ENCODE measurements around the gene ACTR1A. TPM values are rescaled to one million over a fixed set of nuclear protein-coding genes. Genes with fewer than 3 reads are reported as not detected.
A peak's percentile ranks its signal among the peaks of the same experiment; 100 is the strongest.

The ACTR1A gene
- total RNA-seq, 1 donor from 2014 or later, result 88.0 TPM

- no peak for ATAC-seq
- no peak for TF ChIP-seq CTCF (IDR thresholded peaks at IDR 0.05)
- no peak for DNase-seq
- Histone ChIP-seq H3K9me3 (no peaks in the 10 kb centered on the region), H3K27me3 (ENCODE audit: low read depth) (no peaks in the 10 kb centered on the region), H3K4me1 (peaks cover 3% of the 10 kb centered on the region), H3K36me3 (peaks cover 58% of the 10 kb centered on the region), H3K27ac (no peak overlapping the region), H3K4me3 (no peak overlapping the region)
- intact Hi-C loops (cut with DNase I), result no loop called here
These were observed 12.2 kb upstream of the ACTR1A start for GRCh38 chr10:102514487-102515311.

- no peak for DNase-seq
These were observed 9.2 kb upstream of the ACTR1A start for GRCh38 chr10:102511583-102512274.

GRCh38 chr10:102509387-102509786, 6.9 kb upstream of the ACTR1A start:
- no peaks in the 10 kb centered on the region for H3K9me3 ChIP-seq
- intact Hi-C loops (cut with DNase I), result loop anchor here (10.0 kb wide), 1 partner anchor 75 kb away; no protein-coding TSS in a partner anchor
- no peak for TF ChIP-seq CTCF (IDR thresholded peaks at IDR 0.05)
- no peak for DNase-seq
- H3K4me3 ChIP-seq, result no peak overlapping the region
- no peak overlapping the region for H3K27ac ChIP-seq
- H3K36me3 ChIP-seq, result peaks cover 51% of the 10 kb centered on the region
- H3K27me3 ChIP-seq (ENCODE audit: low read depth), result no peaks in the 10 kb centered on the region
- no peak for ATAC-seq
- H3K4me1 ChIP-seq, result peaks cover 49% of the 10 kb centered on the region

More at GRCh38 chr10:102511583-102512274, 9.2 kb upstream of the ACTR1A start:
- H3K4me1 ChIP-seq, result peaks cover 29% of the 10 kb centered on the region
- ATAC-seq, result peak in 1 of 2 donors; percentile 46
- TF ChIP-seq CTCF (IDR thresholded peaks at IDR 0.05), result no peak
- H3K27ac ChIP-seq, result no peak overlapping the region
- H3K27me3 ChIP-seq (ENCODE audit: low read depth), result no peaks in the 10 kb centered on the region
- H3K9me3 ChIP-seq, result no peaks in the 10 kb centered on the region
- H3K4me3 ChIP-seq, result no peak overlapping the region
- intact Hi-C loops (cut with DNase I), result no loop called here
- H3K36me3 ChIP-seq, result peaks cover 62% of the 10 kb centered on the region

- peaks cover 50% of the 10 kb centered on the region for H3K4me1 ChIP-seq
- no peak overlapping the region for H3K4me3 ChIP-seq
- no peak for TF ChIP-seq CTCF (IDR thresholded peaks at IDR 0.05)
- H3K27me3 ChIP-seq (ENCODE audit: low read depth), result no peaks in the 10 kb centered on the region
- intact Hi-C loops (cut with DNase I), result loop anchor here (10.0 kb wide), 1 partner anchor 76 kb away; no protein-coding TSS in a partner anchor
- DNase-seq, result no peak
- peak overlapping the region; percentile 8 for H3K27ac ChIP-seq
- H3K9me3 ChIP-seq, result no peaks in the 10 kb centered on the region
- no peak for ATAC-seq
- peaks cover 43% of the 10 kb centered on the region for H3K36me3 ChIP-seq
These were observed 6.0 kb upstream of the ACTR1A start for GRCh38 chr10:102508506-102508905.

- intact Hi-C loops (cut with DNase I), result loop anchor here (10.0 kb wide), 1 partner anchor 77 kb away; no protein-coding TSS in a partner anchor
These were observed 5.0 kb upstream of the ACTR1A start for GRCh38 chr10:102507521-102507920.

More at GRCh38 chr10:102507521-102507920, 5.0 kb upstream of the ACTR1A start:
- H3K27me3 ChIP-seq (ENCODE audit: low read depth), result no peaks in the 10 kb centered on the region
- no peaks in the 10 kb centered on the region for H3K9me3 ChIP-seq
- H3K36me3 ChIP-seq, result peaks cover 34% of the 10 kb centered on the region
- no peak overlapping the region for H3K4me3 ChIP-seq
- peaks cover 56% of the 10 kb centered on the region for H3K4me1 ChIP-seq
- TF ChIP-seq CTCF (IDR thresholded peaks at IDR 0.05), result no peak
- H3K27ac ChIP-seq, result no peak overlapping the region
- no peak for ATAC-seq
- no peak for DNase-seq

Measured in lower lobe of right lung (tissue), 2 donors.